Regular cardiac myocyte (primary cell): ENCODE data around the gene DHRS4L2. TPM values are rescaled to one million over a fixed set of nuclear protein-coding genes. Genes with fewer than 3 reads are reported as not detected.

ENCODE experiments used
- total RNA-seq: library from RNA; depleted of rRNA; stranded (reverse); fragments of >200 nt; gene quantifications from 2 replicates; pipeline ENCODE4 v1.2.3, GENCODE V29; 2014

The DHRS4L2 gene
- total RNA-seq = 16.3 and 16.9 TPM in 2 replicates

DNA sequence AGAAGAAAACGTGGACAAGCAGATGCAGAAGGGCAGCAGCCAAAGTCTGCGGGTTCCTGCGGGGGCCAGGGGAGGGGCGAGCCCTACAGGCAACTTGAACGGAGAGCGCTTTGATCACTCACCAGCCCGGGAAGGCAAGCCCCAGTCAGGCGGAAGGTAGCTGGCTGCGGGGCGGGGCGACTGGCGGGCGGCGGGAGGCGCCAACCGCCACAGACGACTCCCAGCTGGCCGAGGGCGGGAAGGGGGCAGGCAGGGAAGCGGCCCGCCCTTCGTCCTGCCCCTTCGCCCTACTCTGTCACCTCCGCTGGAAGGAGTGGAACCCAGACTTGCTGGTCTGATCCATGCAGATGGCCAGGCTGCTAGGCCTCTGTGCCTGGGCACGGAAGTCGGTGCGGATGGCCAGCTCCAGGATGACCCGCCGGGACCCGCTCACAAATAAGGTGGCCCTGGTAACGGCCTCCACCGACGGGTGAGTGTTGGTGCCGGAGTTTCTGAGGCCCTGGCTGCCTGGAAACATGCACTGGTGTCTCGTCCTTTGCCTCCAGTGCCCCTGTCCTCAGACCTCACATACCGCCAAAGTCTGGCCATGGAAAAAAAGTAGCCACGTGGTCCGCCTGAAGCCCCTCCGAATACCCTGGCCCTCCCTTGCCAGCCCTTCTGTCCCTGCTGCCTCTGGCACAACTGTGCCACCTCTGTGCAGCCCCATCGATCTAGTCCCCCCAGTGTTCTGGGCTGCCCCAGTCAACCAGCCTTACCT, at the start of gene DHRS4L2:
DHRS4L2 (plus strand) TSS at position 323 of the 757 bp plus-strand sequence; CDS start at position 342, 19 bp downstream.

DNA sequence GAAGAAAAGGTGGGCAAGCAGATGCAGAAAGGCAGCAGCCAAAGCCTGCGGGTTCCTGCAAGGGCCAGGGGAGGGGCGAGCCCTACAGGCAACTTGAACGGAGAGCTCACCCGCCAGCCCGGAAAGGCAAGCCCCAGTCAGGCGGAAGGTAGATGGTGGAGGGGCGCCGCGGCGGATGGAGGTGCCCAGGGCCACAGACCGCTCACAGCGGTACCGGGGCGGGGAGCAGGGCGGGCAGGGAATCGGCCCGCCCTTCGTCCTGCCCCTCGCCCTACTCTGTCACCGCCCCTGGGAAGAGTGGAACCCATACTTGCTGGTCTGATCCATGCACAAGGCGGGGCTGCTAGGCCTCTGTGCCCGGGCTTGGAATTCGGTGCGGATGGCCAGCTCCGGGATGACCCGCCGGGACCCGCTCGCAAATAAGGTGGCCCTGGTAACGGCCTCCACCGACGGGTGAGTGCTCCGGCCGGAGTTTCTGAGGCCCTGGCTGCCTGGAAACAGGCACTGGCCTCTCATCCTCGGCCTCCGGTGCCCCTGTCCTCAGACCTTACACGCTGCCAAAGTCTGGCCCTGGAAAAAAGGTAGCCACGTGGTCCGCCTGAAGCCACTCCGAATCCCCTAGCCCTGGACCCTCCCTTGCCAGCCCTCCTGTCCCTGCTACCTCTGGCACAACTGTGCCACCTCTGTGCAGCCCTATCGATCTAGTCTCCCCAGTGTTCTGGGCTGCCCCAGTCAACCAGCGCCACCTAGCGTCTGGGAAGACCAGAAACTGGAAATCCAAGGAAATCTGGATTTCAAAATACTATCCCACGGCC, 35.1 kb upstream of the DHRS4L2 start, which contains the start of gene DHRS4:
DHRS4 (plus strand) TSS at position 307 of the 815 bp plus-strand sequence; CDS start at position 326, 19 bp downstream.

DNA sequence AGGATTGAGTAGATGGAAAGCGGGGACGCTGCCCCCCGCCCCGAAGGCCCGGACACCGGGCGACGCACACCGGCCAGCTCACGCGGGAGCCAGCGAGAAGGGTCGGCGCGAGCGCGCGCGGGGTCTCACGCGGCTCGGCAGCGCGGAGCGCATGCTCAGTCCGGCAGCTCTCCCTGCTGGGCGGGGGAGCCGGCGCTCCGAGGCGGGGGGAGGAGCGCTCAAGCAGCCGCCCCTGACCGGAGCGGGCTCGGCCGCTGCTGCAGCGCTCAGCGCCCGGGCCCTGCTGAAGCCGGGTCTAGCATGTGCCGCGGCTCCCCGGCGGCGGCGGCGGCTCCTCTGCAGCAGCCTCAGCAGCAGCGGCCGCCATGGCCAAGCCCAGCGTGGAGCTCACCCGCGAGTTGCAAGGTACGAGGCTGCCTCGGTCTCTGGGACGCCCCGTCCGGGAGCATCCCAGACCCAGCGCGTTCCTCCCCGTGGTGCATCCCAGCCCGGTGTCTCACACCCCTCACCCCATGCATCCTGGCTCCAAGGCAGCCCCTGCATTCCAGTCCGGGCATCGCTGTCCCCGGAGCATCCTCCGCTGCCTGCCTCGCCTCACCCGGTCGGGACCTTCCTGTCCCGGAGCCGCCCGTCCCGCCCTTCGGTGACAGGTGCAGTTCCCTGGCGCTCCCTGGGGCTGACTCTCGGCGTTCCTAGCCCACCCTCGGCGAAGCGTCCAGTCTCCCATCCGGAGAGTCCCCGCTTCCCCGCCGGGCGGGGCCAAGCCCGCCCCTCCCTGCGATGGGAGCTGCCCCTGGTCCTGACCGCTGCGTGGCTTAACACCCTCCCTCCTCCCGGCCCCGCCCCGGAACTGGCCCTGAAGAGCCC, 63.3 kb downstream of the DHRS4L2 start, which contains the start of gene CARMIL3:
CARMIL3 (plus strand) TSS at position 221 of the 867 bp plus-strand sequence; CDS start at position 366, 145 bp downstream.

Other genes with a start within 250 kb of the DHRS4L2 start
- gene DHRS4, start 35.2 kb upstream of the DHRS4L2 start, total RNA-seq = 29.6 and 49.8 TPM in 2 replicates
- not detected in 2 replicates for gene CARMIL3, start 63.1 kb downstream of the DHRS4L2 start, total RNA-seq
- gene CPNE6, start 82.6 kb downstream of the DHRS4L2 start, total RNA-seq = not detected in 2 replicates
- gene PCK2, start 105.4 kb downstream of the DHRS4L2 start, total RNA-seq = 13.4 and 17.2 TPM in 2 replicates
- 50.6 and 56.1 TPM in 2 replicates for gene DCAF11, start 125.8 kb downstream of the DHRS4L2 start, total RNA-seq
- 0.56 and 0.77 TPM in 2 replicates for gene NRL, start 126.0 kb downstream of the DHRS4L2 start, total RNA-seq
- not detected in 2 replicates for gene FITM1, start 141.7 kb downstream of the DHRS4L2 start, total RNA-seq
- 69.4 and 88.5 TPM in 2 replicates for gene PSME1, start 147.3 kb downstream of the DHRS4L2 start, total RNA-seq
- 20.6 and 31.1 TPM in 2 replicates for gene EMC9, start 152.7 kb downstream of the DHRS4L2 start, total RNA-seq
- gene PSME2, start 157.7 kb downstream of the DHRS4L2 start, total RNA-seq = 81.5 and 136 TPM in 2 replicates
- gene RNF31, start 158.6 kb downstream of the DHRS4L2 start, total RNA-seq = 22.6 and 28.8 TPM in 2 replicates
- gene IRF9, start 172.3 kb downstream of the DHRS4L2 start, total RNA-seq = 55.5 and 58.9 TPM in 2 replicates
- 0.56 and 0.77 TPM in 2 replicates for gene REC8, start 183.2 kb downstream of the DHRS4L2 start, total RNA-seq
- 26.5 and 79.8 TPM in 2 replicates for gene IPO4, start 199.9 kb downstream of the DHRS4L2 start, total RNA-seq
- gene TM9SF1, start 206.5 kb downstream of the DHRS4L2 start, total RNA-seq = 78.4 and 80.1 TPM in 2 replicates
- gene TSSK4, start 216.8 kb downstream of the DHRS4L2 start, total RNA-seq = under 0.01 TPM in 1 of 2 replicates, not detected in the other
- gene CHMP4A, start 224.6 kb downstream of the DHRS4L2 start, total RNA-seq = 23.4 and 25.1 TPM in 2 replicates
- gene MDP1, start 227.1 kb downstream of the DHRS4L2 start, total RNA-seq = 15.9 and 18.0 TPM in 2 replicates
- 142 and 224 TPM in 2 replicates for gene NEDD8, start 243.4 kb downstream of the DHRS4L2 start, total RNA-seq
- gene GMPR2, start 244.0 kb downstream of the DHRS4L2 start, total RNA-seq = 63.6 and 103 TPM in 2 replicates